Measurements from ENCODE around the gene AP1AR. TPM values are rescaled to one million over a fixed set of nuclear protein-coding genes. Genes with fewer than 3 reads are reported as not detected.
"Not testable (repeated sequence)": the region's sequence is repeated elsewhere in the genome, so short reads cannot be mapped to it uniquely, and the experiment has no call there.

Gene AP1AR
- total RNA-seq, 2 experiments from 2014 or later, result 14.3 to 18.2 TPM

GRCh38 chr4:112289407-112290253 is 58.0 kb downstream of the AP1AR start:
- Mint-ChIP-seq H3K27me3 (no peaks in the 10 kb centered on the region), H3K9me3 (no peaks in the 10 kb centered on the region), H3K27ac (peak overlapping the region; percentile 57), H3K4me3 (peak overlapping the region; percentile 18), H3K36me3 (no peaks in the 10 kb centered on the region), H3K4me1 (peaks cover 35% of the 10 kb centered on the region)
- POLR2A ChIA-PET, result no interaction called here
- ATAC-seq (ENCODE audit: low read depth), result no peak
- DNase-seq, result no peak

GRCh38 chr4:112290341-112290740 is 58.8 kb downstream of the AP1AR start:
- H3K4me3 Mint-ChIP-seq, result no peak overlapping the region
- H3K27ac Mint-ChIP-seq, result no peak overlapping the region
- H3K27me3 Mint-ChIP-seq, result no peaks in the 10 kb centered on the region
- DNase-seq (no peak), ATAC-seq (ENCODE audit: low read depth) (no peak)
- no peaks in the 10 kb centered on the region for H3K36me3 Mint-ChIP-seq
- POLR2A ChIA-PET, result no interaction called here
- H3K9me3 Mint-ChIP-seq, result no peaks in the 10 kb centered on the region
- H3K4me1 Mint-ChIP-seq, result peaks cover 35% of the 10 kb centered on the region

GRCh38 chr4:112296949-112297880 is 65.6 kb downstream of the AP1AR start, which contains the start of gene ALPK1:
Gene ALPK1, plus strand, starts transcription at chr4:112297369.
- Mint-ChIP-seq H3K4me1 (peaks cover 15% of the 10 kb centered on the region), H3K9me3 (no peaks in the 10 kb centered on the region), H3K27ac (peak within 1 kb of the TSS; percentile 85), H3K4me3 (peak within 1 kb of the TSS; percentile 90), H3K36me3 (no peaks in the 10 kb centered on the region), H3K27me3 (no peaks in the 10 kb centered on the region)
- ATAC-seq (ENCODE audit: low read depth) (peak; percentile 80), DNase-seq (no peak)
- POLR2A ChIA-PET, result interaction anchor here (1.7 to 3.7 kb wide), 3 partner anchors 10 to 65 kb away, joined by 12 to 25 read pairs (median 14); partner anchors contain the start of genes AP1AR and TIFA

- H3K27ac Mint-ChIP-seq, result no peak overlapping the region
- no peaks in the 10 kb centered on the region for H3K9me3 Mint-ChIP-seq
- ATAC-seq (ENCODE audit: low read depth), result no peak
- no peaks in the 10 kb centered on the region for H3K27me3 Mint-ChIP-seq
- no peak overlapping the region for H3K4me3 Mint-ChIP-seq
- H3K4me1 Mint-ChIP-seq, result peaks cover 15% of the 10 kb centered on the region
- DNase-seq, result no peak
- POLR2A ChIA-PET, result interaction anchor here (3.5 to 3.7 kb wide), 2 partner anchors 14 to 68 kb away, joined by 12 to 25 read pairs; partner anchors contain the start of genes AP1AR and TIFA
- peaks cover 3% of the 10 kb centered on the region for H3K36me3 Mint-ChIP-seq
Measured at GRCh38 chr4:112299721-112300120, 68.1 kb downstream of the AP1AR start.

GRCh38 chr4:112302320-112303274 is 71.0 kb downstream of the AP1AR start:
- Mint-ChIP-seq H3K4me3 (no peak overlapping the region), H3K4me1 (peaks cover 16% of the 10 kb centered on the region), H3K36me3 (peaks cover 18% of the 10 kb centered on the region), H3K27me3 (no peaks in the 10 kb centered on the region), H3K27ac (no peak overlapping the region), H3K9me3 (peaks cover 2% of the 10 kb centered on the region)
- no peak for DNase-seq
- peak; percentile 85 for ATAC-seq (ENCODE audit: low read depth)
- POLR2A ChIA-PET, result interaction anchor here (1.1 to 2.1 kb wide), 2 partner anchors 16 to 1458 kb away, joined by 3 to 10 read pairs; partner anchors contain the start of gene TIFA

- H3K36me3 Mint-ChIP-seq, result peaks cover 24% of the 10 kb centered on the region
- ATAC-seq (ENCODE audit: low read depth); H3K27ac Mint-ChIP-seq; H3K27me3 Mint-ChIP-seq; DNase-seq; H3K4me3 Mint-ChIP-seq; H3K9me3 Mint-ChIP-seq; POLR2A ChIA-PET: not testable (repeated sequence)
- peaks cover 16% of the 10 kb centered on the region for H3K4me1 Mint-ChIP-seq
Measured at GRCh38 chr4:112305477-112305876, 73.9 kb downstream of the AP1AR start.

- POLR2A ChIA-PET, result interaction anchor here (0.8 to 3.1 kb wide), 2 partner anchors 22 to 23 kb away, joined by 3 to 15 read pairs; partner anchors contain the start of gene TIFA
- DNase-seq, result peak; percentile 48
- peaks cover 25% of the 10 kb centered on the region for H3K36me3 Mint-ChIP-seq
- not testable (repeated sequence) for ATAC-seq (ENCODE audit: low read depth); H3K9me3 Mint-ChIP-seq; H3K27me3 Mint-ChIP-seq
- H3K27ac Mint-ChIP-seq, result peak overlapping the region; percentile 76
- peaks cover 24% of the 10 kb centered on the region for H3K4me1 Mint-ChIP-seq
- peak overlapping the region; percentile 79 for H3K4me3 Mint-ChIP-seq
Measured at GRCh38 chr4:112309263-112309791, 77.7 kb downstream of the AP1AR start.

GRCh38 chr4:112311516-112311915 is 79.9 kb downstream of the AP1AR start:
- peaks cover 25% of the 10 kb centered on the region for H3K4me1 Mint-ChIP-seq
- peaks cover 2% of the 10 kb centered on the region for H3K9me3 Mint-ChIP-seq
- DNase-seq, result no peak
- no peak overlapping the region for H3K27ac Mint-ChIP-seq
- no peak overlapping the region for H3K4me3 Mint-ChIP-seq
- no peak for ATAC-seq (ENCODE audit: low read depth)
- peaks cover 26% of the 10 kb centered on the region for H3K36me3 Mint-ChIP-seq
- POLR2A ChIA-PET, result no interaction called here
- no peaks in the 10 kb centered on the region for H3K27me3 Mint-ChIP-seq

GRCh38 chr4:112312610-112313239 is 81.1 kb downstream of the AP1AR start:
- Mint-ChIP-seq H3K4me1 (peaks cover 23% of the 10 kb centered on the region), H3K9me3 (no peaks in the 10 kb centered on the region), H3K4me3 (no peak overlapping the region), H3K27me3 (no peaks in the 10 kb centered on the region), H3K27ac (no peak overlapping the region), H3K36me3 (peaks cover 24% of the 10 kb centered on the region)
- POLR2A ChIA-PET, result no interaction called here
- DNase-seq (no peak), ATAC-seq (ENCODE audit: low read depth) (no peak)

- POLR2A ChIA-PET, result no interaction called here
- Mint-ChIP-seq H3K4me1 (peaks cover 15% of the 10 kb centered on the region), H3K27ac (no peak overlapping the region), H3K4me3 (no peak overlapping the region), H3K36me3 (peaks cover 23% of the 10 kb centered on the region), H3K9me3 (no peaks in the 10 kb centered on the region), H3K27me3 (no peaks in the 10 kb centered on the region)
- no peak for ATAC-seq (ENCODE audit: low read depth)
- no peak for DNase-seq
Measured at GRCh38 chr4:112315446-112315845, 83.9 kb downstream of the AP1AR start.

GRCh38 chr4:112316360-112316759 is 84.8 kb downstream of the AP1AR start:
- Mint-ChIP-seq H3K4me3 (no peak overlapping the region), H3K9me3 (no peaks in the 10 kb centered on the region), H3K36me3 (peaks cover 26% of the 10 kb centered on the region), H3K27me3 (no peaks in the 10 kb centered on the region), H3K27ac (no peak overlapping the region), H3K4me1 (peaks cover 18% of the 10 kb centered on the region)
- DNase-seq, result no peak
- POLR2A ChIA-PET, result no interaction called here
- ATAC-seq (ENCODE audit: low read depth), result no peak

Measured in activated naive CD8-positive, alpha-beta T cell treated with anti-CD3 and anti-CD28 coated beads, Interleukin-2, amount 10 ng/mL, durations not matched to agents 7 days and 5 days (primary cell).